GM21825 (cell line): Measurements from ENCODE around the gene ODC1.
"Not testable (repeated sequence)": the region's sequence is repeated elsewhere in the genome, so short reads cannot be mapped to it uniquely, and the experiment has no call there.

Experiments
- ATAC-seq: cut with Tn5 transposase; IDR thresholded peaks from one replicate; pipeline ENCODE4 v1.9.1; 2021; ENCODE audit warnings: mild to moderate bottlenecking, moderate library complexity; ENCODE audit not compliant: unreplicated experiment

The ODC1 gene

DNA sequence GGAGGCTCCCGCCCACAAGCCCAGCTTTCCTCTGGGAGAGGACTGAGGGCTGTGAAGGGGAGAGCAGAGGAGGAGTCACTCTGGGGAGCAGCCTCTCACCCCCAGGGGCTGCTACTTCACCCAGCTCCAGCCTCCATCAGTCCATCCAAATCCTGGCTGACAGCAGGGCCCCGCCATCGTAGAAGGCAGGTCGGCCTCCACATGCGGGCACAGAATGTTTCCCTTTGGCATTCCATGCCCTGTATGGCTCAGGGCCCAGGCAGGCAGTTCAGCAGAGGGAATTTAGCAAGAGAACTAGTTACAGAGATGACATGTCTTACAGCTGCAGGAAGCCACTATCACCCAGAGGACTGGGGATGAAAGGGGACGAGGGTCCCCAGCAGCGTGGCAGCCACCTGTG, 6.4 kb upstream of the ODC1 start:
- ATAC-seq, result no peak

DNA sequence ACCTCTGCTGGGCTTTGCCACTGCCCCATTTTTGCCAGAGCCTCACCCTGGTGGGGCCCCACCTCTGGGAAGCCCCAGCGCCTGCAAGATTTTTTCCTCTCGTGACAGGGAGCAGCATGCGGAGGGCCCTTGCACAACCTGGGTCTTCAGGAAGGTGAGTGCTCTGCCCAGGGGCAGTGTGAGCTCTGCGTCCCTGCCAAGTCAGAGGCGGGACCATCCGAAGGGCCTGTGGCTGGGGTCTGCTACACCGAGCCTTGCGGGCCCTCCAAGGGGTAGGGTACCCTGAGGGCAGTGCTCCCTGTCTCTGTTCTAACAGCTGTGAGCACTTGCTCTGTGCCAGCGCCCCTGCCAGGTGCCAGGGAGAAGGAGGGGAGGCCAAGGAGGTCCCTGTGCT, 5.8 kb upstream of the ODC1 start:
- ATAC-seq, result no peak

DNA sequence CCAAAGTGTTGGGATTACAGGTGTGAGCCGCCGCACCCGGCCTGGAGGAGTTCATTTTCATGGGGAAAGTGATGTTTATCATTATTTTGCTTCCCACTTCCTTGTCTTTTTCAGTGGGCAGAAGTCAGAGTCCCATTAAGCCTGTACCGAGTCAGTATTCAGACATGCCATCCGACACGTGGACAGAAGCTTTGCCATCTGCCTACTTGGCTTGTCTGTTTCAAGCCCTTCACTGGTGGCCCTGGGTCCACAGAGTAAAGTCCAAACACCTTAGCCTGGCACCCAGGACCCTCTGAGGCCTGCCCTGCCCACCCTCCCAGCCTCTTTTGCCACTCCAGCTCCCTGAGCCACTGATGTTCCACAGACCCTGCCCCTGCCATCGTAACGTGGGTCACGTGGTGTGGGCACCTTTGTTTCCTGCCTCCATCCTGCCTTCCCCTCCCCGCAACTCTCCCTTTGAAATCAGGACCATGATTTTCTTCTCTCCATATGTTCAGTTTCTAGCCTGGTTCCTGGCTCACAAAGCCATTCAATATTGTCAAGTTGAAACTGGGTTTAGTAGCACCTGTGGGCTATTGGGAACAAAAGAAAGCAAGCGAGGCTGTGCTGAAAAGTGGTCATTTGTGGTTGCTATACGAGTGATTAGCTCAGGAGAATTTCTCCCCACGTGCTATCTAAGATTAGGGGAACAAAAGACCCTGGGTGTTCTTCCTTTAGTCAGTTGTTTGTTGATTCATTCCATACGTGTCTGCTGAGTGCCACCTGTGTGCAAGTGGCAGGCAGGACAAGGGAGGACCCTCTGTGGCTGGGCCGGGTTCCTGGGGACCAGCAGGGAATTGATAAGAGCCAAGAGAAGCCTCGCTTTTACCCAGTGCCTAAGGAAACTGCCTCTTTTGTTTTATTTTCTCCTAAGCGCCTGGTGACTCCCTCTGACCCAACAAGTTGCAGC, 5.1 kb upstream of the ODC1 start:
- ATAC-seq, result no peak

DNA sequence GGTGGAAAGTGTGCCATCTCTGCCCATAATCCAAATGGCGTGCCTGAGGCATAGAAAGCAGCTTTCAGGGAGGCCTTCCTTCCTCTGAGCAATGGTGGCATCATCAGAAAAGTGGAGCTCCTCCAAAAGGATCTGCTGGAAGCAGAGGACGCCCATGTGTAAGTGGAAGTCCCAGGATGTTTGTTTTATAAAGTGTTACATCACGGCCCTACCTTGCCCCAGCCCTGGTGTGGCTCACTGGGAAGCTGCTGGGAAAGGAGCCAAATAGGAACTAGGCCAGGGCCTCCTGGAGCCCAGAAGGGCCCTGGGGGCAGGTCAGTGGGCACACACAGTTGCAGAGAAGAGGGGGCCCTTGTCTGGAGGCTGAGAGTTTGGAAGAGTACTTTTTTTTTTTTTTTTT, 4.2 kb upstream of the ODC1 start:
- no peak for ATAC-seq

DNA sequence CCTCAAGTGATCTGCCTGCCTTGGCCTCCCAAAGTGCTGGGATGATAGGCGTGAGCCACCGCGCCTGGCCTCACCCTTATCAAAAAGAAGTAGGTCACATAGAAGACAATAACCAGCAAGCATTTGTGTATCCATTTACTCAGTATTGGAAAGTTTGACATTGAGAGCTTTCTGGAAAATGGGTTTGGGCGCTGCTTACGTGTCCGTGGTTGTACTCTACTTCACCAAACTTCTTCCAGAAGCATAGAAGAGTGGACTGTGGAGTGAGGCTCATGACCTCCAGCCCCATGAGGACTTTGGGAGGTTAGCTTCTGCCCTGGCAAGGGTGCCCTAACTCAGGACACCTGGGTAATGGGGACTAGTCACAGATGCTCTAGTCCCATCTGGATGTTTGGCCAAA, 3.7 kb upstream of the ODC1 start:
- no peak for ATAC-seq

DNA sequence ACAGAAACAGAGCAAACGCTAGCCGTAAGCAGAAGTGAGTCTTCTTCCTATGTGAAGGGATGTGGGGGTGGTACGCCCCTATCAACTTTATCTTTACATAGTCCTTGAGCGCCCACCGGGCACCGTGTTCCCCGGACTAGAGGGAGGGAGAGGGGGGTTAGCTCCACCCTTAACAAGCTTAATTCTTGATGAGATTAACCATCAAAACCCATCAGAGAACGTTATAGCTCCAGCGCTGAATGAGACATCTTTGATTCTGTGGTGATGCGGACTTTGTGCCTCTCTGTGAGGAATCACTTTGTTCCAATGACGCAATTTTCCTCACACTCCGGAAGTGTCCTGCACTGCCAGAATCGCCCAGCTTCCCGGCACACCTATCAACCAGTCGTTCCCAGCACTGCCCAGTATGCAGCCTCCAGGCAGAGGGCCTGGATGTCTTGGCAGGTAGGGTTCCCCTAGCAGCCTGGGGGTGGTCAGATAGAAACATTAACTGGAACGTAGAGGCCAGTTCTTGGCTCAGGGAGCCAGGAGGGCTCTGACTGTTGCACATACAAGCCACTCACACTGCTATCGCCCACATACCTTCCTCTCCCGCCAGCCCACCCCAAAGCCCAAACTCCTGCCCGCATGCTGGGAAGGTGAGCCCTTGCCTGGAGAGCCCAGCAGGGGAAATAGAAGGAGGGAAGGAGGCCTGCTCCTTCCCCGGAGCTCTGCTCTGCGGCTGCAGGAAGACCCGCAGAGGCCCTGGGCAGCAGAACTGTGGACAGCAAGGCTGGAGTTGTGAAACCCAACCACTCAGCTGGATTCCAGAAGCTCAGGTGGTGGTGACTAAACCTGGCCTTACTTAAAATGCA, 1.9 kb upstream of the ODC1 start:
- ATAC-seq, result no peak

DNA sequence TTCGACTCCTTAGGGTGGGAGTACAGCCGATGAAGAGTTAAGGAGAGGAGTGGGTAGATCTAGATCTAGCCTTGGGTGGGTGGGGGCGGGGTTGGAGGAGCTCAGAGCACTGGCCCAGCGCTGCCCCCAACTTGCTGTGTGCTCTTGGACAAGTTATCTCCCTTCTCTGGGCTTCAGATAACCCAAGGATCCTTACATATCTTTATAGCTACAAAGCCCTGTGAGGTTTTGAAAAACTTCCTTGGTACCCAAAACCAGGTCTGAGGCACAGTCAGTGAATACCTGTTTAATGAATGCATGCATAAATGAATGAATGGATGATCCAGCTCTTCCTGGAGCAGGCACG, 1.3 kb upstream of the ODC1 start:
- ATAC-seq, result no peak

DNA sequence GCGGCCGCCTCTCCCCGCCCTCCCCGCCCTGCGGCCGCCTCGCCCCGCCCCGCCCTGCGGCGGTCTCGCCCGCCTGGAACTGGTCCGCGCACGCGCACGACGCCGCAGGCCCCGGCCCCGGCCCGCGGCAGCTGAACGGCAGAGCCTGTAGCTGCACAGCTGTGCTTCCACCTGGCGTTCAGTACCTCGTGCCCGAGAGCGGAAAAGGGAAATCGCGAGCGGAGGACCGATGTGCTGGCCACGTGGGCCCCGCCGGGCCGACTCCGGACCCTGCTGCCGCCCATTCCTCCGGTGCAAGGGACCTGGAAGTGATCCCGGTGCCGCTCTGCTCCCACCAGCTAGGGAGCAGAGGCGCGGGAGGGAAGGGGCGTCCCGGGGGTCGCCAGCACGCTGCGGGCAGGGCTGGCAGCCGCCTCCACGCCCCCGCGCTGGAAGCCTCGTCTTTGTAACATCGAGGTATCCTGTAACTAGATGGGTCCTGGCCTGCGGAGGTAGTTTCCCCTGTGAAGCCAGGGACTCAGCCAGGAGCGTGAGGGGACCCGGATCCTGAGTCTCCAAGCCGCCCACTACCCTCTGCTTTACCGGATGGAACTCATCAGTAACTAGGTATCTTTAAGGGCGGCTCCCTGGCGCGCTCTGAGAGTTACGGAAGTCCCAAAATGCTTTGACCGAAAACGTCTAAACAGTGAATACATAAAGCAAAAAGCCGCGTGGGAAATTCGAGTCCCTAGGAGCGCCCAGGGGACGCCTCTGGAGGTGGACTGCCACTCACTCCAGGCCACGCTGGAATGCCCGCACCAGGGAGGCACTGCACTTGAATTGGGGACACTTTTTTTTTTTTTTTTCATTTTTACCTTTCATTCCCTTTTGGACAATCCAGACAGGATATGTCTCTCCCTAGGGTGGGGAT, 704 bp upstream of the ODC1 start:
- ATAC-seq, result peak; percentile 61

DNA sequence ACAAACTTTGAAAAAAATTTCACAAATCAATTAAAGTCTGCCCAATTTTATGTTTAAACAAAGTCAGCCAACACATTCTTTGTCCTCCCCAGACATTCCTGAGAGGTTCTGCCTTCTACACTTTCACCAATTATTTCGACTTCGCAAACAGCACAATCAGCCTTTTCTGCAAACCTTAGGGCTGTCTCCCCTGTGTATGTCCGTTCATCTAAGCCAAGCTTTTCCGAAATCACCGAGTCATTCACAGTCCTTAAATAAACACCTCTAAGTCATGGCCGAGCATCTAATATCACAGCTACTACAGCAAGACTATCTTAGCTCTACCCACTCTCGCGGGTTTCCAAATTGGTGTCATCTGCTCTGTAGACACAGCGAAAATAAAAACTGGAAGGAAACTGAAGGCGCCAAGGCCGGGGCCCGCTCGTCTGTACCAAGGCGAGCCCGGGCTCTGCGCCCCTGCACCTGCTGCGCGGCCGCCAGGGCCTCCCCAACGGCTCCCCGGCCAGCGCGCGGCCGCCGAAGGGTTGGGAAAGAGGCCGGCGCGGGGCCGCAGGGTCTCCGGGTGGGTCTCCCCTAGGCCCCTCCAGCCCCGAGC, 730 bp downstream of the ODC1 start:
- peak; percentile 23 for ATAC-seq

DNA sequence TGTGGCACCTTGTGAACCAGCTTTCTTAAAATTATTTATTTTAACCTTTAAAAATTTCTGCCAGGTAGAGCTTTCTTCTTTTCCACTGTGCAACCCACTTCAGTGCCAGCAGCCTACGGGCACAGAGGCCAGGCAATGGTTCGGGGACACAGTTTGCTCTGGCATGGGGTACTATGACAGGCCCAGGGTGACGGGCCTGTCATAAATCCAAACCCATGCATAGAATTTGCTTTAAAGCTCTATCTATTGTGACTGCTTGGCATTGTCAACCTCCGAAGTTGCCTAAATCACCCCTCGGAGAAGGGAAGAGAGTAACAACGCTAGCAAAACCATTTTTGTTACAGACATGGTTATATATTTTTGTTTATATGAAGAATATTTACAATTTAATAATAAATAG, 1.5 kb downstream of the ODC1 start:
- no peak for ATAC-seq

DNA sequence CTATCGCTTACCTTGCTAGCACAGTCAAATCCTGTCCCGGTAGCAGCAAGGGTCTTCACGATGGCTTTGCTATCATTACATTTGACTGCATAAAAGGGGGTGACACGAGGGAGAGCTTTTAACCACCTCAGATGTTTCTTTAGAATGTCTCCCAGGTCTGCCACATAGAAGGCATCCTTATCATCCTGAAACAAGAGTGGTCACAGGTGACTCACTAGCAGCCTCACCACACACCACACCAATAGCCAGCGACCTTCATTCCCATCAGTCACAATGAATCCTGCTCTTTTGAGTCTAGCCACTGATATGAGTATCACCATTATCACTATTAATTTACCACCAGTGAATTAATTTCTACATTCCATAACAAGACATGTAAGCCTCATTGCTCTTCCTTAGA, 3.7 kb downstream of the ODC1 start:
- no peak for ATAC-seq

DNA sequence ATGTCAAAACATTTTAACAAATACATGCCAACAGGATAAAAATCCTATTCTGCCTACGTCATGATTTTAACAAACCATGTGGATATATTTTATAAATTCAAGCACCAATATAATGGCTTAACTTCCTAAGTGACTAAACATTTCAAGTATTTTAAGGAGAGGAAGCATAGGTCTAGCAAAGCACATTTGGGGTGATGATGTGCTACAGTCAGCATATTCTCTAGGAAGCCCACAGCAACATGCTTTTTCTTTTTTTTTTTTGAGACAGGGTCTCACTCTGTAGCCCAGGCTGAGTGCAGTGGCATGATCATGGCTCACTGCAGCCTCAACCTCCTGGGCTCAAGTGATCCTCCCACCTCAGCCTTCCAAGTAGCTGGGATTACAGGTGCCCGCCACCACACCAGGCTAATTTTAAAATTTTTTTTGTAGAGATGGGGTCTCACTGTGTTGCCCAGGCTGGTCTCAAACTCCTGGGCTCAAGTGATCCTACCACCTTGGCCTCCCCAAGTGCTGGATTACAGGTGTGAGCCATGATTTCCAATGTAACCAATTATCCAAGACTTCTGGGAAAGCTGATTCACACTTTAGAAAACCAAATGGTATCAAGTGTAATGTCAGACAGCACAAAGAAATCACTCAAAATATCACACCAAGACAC, 5.5 kb downstream of the ODC1 start:
- ATAC-seq, result not testable (repeated sequence)

DNA sequence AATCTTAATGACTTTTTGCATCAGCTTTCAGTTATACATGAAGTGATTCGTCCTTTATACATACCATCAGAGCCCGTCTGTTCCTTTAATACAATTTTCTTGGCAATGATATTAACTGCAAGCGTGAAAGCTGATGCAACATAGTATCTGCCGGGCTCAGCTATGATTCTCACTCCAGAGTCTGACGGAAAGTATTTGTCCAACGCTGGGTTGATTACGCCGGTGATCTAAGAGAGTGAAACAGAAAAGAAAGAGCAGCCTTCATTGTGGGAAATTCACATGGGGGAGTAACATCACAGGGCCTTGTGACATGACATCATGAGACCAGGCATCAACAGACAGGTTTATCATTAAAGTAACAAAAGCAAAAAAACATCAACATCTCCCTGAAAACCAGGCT, 6.2 kb downstream of the ODC1 start:
- ATAC-seq, result no peak

DNA sequence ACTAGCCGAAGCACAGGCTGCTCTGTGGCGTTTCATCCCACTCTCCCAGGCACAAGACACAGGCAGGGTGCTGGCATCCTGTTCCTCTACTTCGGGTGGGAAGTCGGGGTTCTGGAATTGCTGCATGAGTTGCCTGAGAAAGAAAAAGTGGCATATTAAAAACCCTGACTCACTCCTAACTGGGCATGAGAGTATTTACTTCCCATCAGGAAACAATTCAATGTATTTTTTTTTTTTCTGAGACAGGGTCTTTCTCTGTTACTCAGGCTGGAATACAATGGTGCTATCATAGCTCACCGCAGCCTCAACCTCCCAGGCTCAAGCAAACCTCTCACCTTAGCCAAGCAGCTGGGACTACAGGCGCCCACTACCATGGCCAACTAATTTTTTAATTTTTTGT, 7.4 kb downstream of the ODC1 start:
- ATAC-seq, result no peak

DNA sequence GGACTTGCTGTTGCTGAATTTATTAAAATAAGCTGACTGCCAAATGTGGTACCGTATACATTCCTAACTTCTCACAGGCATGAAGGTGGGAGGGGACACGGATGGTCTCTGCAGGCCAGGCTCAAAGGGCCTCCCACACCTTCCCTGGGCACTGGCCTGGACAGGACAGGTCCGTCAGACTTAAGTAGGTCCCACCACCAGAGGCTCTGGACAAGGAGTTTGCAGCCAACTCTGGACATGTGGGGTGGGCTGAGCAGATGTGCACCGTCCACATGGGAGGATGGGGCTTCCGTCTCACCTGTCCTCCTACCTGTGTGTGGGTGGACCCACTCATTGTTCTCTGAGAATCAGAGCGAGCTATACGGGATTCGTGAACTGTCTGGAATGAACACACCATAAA, 8.2 kb downstream of the ODC1 start:
- ATAC-seq, result no peak

DNA sequence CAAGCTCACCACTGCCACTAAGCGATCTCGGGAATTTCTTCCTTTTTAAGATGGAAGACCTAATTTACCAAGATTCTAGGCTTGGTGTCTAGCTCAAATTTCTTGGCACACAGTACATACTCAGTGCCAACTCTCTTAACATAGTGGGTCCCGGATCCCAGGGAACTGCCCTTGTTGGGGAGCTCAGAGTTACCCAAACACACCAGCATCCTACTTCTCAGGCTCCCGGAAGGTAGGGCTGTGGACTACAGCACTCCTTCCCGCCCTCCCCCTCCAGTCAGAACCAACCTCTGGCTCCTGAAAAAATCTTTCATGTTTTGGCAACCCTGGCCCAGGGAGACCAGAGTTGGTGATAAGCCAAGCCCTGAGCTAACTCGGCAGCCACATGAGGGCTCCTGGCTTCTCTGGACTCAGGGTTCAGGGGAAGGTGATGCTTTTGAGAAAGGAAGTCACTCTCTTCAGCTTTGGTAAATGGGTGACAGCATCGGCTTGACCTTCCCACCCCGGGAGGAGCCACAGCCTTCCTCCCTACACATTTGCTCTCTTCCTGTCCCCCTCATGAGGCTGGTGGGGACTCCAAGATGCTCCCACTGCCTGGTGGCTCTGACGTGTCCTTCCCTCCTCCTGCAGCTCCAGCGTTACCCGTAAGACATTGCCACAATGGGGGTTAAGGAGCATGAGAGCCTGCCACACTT, 8.8 kb downstream of the ODC1 start:
- ATAC-seq, result no peak

DNA sequence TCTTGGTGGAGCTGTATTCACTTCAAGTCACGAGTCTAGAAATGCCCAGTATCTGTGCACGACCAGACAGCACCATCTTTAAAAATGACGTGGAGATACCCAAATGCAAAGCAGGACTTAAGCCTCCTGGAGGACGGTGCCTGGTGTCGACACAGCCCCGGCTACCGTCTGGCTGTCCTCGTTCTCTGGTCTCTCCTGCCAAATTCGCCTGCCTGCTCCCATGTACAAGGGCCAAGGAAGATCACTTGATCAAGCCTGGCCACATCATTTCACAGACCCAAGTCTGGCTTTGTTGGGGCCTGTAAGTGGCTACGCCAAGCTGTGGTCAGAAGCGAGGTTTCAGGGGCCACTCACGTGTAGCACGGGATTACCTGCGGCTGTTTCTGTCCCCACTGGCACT, 9.4 kb downstream of the ODC1 start:
- no peak for ATAC-seq

DNA sequence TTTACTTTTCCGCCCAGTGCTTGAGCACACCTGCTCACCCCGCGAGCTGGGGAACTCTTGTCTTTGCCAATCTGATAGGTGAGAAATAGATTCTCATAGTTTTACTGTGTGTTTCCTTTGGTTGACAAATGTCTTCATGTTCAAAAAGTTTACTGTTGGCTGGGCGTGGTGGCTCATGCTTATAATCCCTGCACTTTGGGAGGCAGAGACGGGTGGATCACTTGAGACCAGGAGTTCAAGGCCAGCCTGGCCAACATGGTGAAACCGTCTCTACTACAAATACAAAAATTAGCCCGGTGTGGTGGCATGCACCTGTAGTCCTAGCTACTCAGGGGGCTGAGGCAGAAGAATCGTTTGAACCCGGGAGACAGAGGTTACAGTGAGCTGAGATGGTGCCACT, 10.3 kb downstream of the ODC1 start:
- no peak for ATAC-seq

DNA sequence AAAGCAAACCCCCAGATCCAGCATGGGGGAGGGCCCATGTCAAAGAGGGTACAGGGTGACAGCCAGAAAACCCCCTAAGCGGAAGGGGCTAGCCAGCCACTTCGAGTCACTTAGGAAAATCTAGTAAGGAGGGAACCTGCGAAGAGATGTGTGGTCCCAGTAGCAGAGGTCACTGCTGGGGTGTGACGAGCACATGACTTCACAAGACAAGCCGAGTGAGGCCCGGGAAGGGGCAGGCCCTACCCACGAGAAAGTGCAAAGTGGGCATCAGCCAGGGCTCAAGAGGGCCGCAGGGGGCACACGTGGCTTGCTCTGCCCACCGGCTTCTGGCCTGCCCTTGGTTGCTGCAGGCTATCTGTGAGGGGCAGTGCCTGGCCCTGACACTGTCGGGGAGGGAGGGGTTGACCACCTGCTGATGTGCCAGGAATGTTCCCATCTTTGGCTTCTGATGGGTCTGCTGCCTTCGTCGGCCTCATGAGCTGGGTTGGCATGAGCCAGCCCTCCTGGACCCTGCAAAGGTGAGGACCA, 11.5 kb downstream of the ODC1 start:
- no peak for ATAC-seq
